ENCODE results near the gene ARHGAP42. TPM values are rescaled to one million over a fixed set of nuclear protein-coding genes. Genes with fewer than 3 reads are reported as not detected.

ARHGAP42 gene
- total RNA-seq, 1 experiment from 2014 or later = 39.1 TPM

DNA sequence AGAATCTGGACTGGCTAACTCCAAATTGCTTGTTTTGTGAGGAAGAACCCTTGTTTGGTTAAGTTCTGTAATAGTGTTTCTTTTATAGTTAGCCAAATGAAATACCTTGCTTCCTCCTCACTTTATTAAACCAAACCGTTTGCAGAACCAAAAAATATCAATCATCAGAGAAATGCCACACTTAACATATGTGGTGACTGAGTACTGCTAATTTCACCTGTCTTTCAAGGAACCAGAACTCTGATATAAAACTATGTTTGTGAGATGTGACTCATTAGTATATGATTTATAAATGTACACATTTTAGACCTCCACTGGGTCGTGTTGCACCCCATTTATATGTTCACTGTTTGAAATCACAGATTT, 322.6 kb downstream of the ARHGAP42 start:
- no peak overlapping the region for H3K4me2 ChIP-seq (ENCODE audit: insufficient read depth, insufficient read length, low read length)
- H2BK12ac ChIP-seq (ENCODE audit: insufficient read length, low read depth, low read length) = no peak overlapping the region
- no peak overlapping the region for H4K5ac ChIP-seq (ENCODE audit: insufficient read length, low read depth, low read length)
- no peak overlapping the region for H2AK5ac ChIP-seq (ENCODE audit: insufficient read length, low read length)
- no peaks in the 10 kb centered on the region for H3K23me2 ChIP-seq (ENCODE audit: insufficient read length, low read depth, low read length, poor library complexity, severe bottlenecking)
- Mint-ChIP-seq H3K27ac (no peak overlapping the region), H3K27me3 (ENCODE audit: low read depth) (no peaks in the 10 kb centered on the region), H3K4me3 (no peak overlapping the region), H3K4me1 (peaks cover 0 to 8% of the 10 kb centered on the region in 2 experiments; a peak in 1 of 4 replicates), H3K9me3 (peaks cover 0 to 2% of the 10 kb centered on the region in 2 experiments; a peak in 1 of 5 replicates), H3K36me3 (ENCODE audit: insufficient read depth in 1 of 3, low read depth in 3 of 3) (no peaks in the 10 kb centered on the region; a peak in 1 of 7 replicates)
- H3K18ac ChIP-seq (ENCODE audit: insufficient read length, low read depth, low read length) = no peak overlapping the region
- no peak for DNase-seq
- no peak overlapping the region for H2BK20ac ChIP-seq (ENCODE audit: low read depth, low read length, poor library complexity, severe bottlenecking)
- no peak overlapping the region for H3K23ac ChIP-seq (ENCODE audit: insufficient read length, low read depth, low read length)
- no peaks in the 10 kb centered on the region for H3K9me3 ChIP-seq (ENCODE audit: control insufficient read depth, low read depth, low read length)
- no peak overlapping the region for H3K56ac ChIP-seq (ENCODE audit: insufficient read length, low read depth, low read length)
- no peak overlapping the region for H2BK5ac ChIP-seq (ENCODE audit: insufficient read length, low read length)
- H2BK15ac ChIP-seq (ENCODE audit: low read depth, low read length) = no peak overlapping the region
- no peak for TF ChIP-seq CTCF (conservative IDR thresholded peaks at IDR 0.05)
- no peaks in the 10 kb centered on the region for H3K4me1 ChIP-seq (ENCODE audit: insufficient read depth, low read length)
- H3K14ac ChIP-seq (ENCODE audit: insufficient read depth, low read length) = no peak overlapping the region
- no peaks in the 10 kb centered on the region for H3K79me2 ChIP-seq (ENCODE audit: insufficient read depth, low read length)
- no peaks in the 10 kb centered on the region for H4K20me1 ChIP-seq (ENCODE audit: control insufficient read depth, insufficient read depth, insufficient read length)
- no peaks in the 10 kb centered on the region for H3K79me1 ChIP-seq (ENCODE audit: insufficient read depth, low read depth, low read length, poor library complexity, severe bottlenecking)
- H2BK120ac ChIP-seq (ENCODE audit: low read depth, low read length, poor library complexity, severe bottlenecking) = no peak overlapping the region
- H4K91ac ChIP-seq (ENCODE audit: insufficient read length, low read depth, low read length) = no peak overlapping the region
- H3K4ac ChIP-seq (ENCODE audit: low read depth, low read length) = no peak overlapping the region
- WGBS (ENCODE audit: extremely low coverage, insufficient read length, low lambda C conversion rate) = no CpG with 5 or more reads among the region's 2 CpGs
- H3K27ac ChIP-seq (ENCODE audit: insufficient read length, low read depth, low read length) = no peak overlapping the region
- H2AFZ ChIP-seq (ENCODE audit: low read length) = no peak overlapping the region
- no peaks in the 10 kb centered on the region for H3K27me3 ChIP-seq (ENCODE audit: insufficient read depth, low read length)
- no peak overlapping the region for H3K9ac ChIP-seq (ENCODE audit: extremely low read depth, insufficient read length, low read length)
- H3T11ph ChIP-seq (ENCODE audit: low read length) = no peak overlapping the region
- no peak overlapping the region for H4K8ac ChIP-seq (replicated peaks; ENCODE audit: insufficient read length, low read depth, low read length)

All from H9 (cell line).